A673 (cell line): Measurements from ENCODE around the gene LTA. TPM values are rescaled to one million over a fixed set of nuclear protein-coding genes. Genes with fewer than 3 reads are reported as not detected.

Experiments used
- BruUV-seq: library from RNA; stranded (reverse); fragments of 400-500 nt; replicated peaks from 2 replicates; lab custom pipeline; 2021; lab: Mats Ljungman, UMichigan
- CTCF ChIA-PET: fragments of 300-600 bp; sonication (Branson Sonifier 250); formaldehyde crosslinking; loops from one replicate; lab custom pipeline; 2022; ENCODE audit warnings: antibody characterized with exemption; lab: Charles Lee
- POLR2A ChIA-PET: fragments of 300-600 bp; sonication (Branson Sonifier 250); formaldehyde crosslinking; loops from one replicate; lab custom pipeline; 2022; ENCODE audit warnings: antibody characterized with exemption; ENCODE audit not compliant: low non-redundant PET; lab: Charles Lee
- DNase-seq: peaks from one replicate; pipeline ENCODE4 v3.0.0-alpha.2; 2015; ENCODE audit warnings: low spot score
- H3K27ac ChIP-seq: fragments of 200-600 bp; sonication (generic); 2 replicates; pipeline ENCODE4 v1.5.1; 2016; ENCODE audit warnings: mixed run types, low read depth, mild to moderate bottlenecking, mixed read lengths, antibody characterized with exemption, low read length; ENCODE audit not compliant: poor library complexity, severe bottlenecking
- H3K27me3 ChIP-seq: fragments of 200-600 bp; sonication (generic); replicated peaks from 2 replicates; pipeline ENCODE4 v1.6.1; 2017; ENCODE audit warnings: mixed run types, low read depth, mild to moderate bottlenecking, mixed read lengths, antibody characterized with exemption, low read length; ENCODE audit not compliant: insufficient read depth, poor library complexity
- H3K36me3 ChIP-seq: fragments of 200-600 bp; sonication (generic); 2 replicates; pipeline ENCODE4 v1.6.1; 2016; ENCODE audit warnings: mixed run types, mild to moderate bottlenecking, mixed read lengths, antibody characterized with exemption, low read length; ENCODE audit not compliant: insufficient read depth, poor library complexity, severe bottlenecking
- H3K4me1 ChIP-seq: fragments of 200-600 bp; sonication (generic); 2 replicates; pipeline ENCODE4 v1.6.1; 2017; ENCODE audit warnings: mixed run types, mild to moderate bottlenecking, mixed read lengths, antibody characterized with exemption, low read length; ENCODE audit not compliant: insufficient read depth, poor library complexity, severe bottlenecking
- H3K4me3 ChIP-seq: fragments of 200-600 bp; sonication (generic); 2 replicates; pipeline ENCODE4 v1.5.1; 2016; ENCODE audit warnings: low read depth, mixed run types, mild to moderate bottlenecking, mixed read lengths, low read length; ENCODE audit not compliant: poor library complexity, severe bottlenecking
- H3K9me3 ChIP-seq: fragments of 200-600 bp; sonication (generic); 2 replicates; pipeline ENCODE4 v1.6.1; 2016; ENCODE audit warnings: mixed run types, low read depth, mild to moderate bottlenecking, mixed read lengths, antibody characterized with exemption, low read length; ENCODE audit not compliant: poor library complexity, severe bottlenecking
- EZH2 ChIP-seq: fragments of 200-600 bp; sonication (generic); IDR thresholded peaks from 2 replicates; pipeline ENCODE4 v1.6.1; 2017; ENCODE audit warnings: borderline replicate concordance, low read depth, mild to moderate bottlenecking, mixed read lengths, antibody characterized with exemption, low read length; ENCODE audit not compliant: poor library complexity, severe bottlenecking
- intact Hi-C: fragments of 100-400 bp; cut with micrococcal nuclease; formaldehyde crosslinking; loops from one replicate; pipeline ENCODE4 v1.10.0; 2022; ENCODE audit not compliant: unreplicated experiment
- total RNA-seq: library from RNA; stranded (reverse); gene quantifications from 2 replicates; pipeline ENCODE4 v1.2.3, GENCODE V29; 2021
- TF ChIP-seq, protein P1 (sequence below): fragments of 300-800, 200-600 bp; sonication (generic); conservative IDR thresholded peaks from 2 replicates; pipeline ENCODE4 v1.5.1; 2017; ENCODE audit warnings: low read depth, mild to moderate bottlenecking, antibody characterized with exemption, low read length, moderate library complexity, mixed read lengths

Gene LTA
- total RNA-seq, 1 experiment from 2014 or later, result not detected

DNA sequence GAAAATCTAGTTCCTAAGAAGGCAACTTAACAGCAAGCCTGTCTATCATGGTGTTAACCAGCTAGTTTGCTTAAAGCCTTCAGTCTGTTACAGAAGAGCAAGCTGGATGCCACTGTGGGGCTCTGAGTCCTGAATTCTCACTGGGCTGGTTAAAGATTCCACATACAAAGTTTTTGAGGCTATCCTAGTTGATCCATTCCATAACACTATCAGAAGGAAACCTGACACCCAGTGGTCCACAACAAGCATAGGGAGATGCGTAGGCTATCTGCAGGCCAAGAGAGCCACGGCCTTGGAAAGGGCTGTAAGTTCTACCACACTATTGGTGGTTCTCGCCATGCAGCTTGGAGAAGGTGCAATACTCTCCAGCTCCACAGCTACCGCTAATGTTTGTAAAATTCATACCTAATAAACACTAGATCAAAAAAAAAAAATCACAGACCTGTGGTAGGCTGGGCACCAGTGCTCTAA, 43.7 kb upstream of the LTA start:
- intact Hi-C loops, result no loop called here
- Histone ChIP-seq H3K27me3 (no peaks in the 10 kb centered on the region), H3K4me1 (no peaks in the 10 kb centered on the region), H3K4me3 (no peak overlapping the region), H3K27ac (no peak overlapping the region), H3K9me3 (no peaks in the 10 kb centered on the region), H3K36me3 (peaks cover 36% of the 10 kb centered on the region)
- TF ChIP-seq EZH2, result no peak
- TF ChIP-seq, protein P1, sequence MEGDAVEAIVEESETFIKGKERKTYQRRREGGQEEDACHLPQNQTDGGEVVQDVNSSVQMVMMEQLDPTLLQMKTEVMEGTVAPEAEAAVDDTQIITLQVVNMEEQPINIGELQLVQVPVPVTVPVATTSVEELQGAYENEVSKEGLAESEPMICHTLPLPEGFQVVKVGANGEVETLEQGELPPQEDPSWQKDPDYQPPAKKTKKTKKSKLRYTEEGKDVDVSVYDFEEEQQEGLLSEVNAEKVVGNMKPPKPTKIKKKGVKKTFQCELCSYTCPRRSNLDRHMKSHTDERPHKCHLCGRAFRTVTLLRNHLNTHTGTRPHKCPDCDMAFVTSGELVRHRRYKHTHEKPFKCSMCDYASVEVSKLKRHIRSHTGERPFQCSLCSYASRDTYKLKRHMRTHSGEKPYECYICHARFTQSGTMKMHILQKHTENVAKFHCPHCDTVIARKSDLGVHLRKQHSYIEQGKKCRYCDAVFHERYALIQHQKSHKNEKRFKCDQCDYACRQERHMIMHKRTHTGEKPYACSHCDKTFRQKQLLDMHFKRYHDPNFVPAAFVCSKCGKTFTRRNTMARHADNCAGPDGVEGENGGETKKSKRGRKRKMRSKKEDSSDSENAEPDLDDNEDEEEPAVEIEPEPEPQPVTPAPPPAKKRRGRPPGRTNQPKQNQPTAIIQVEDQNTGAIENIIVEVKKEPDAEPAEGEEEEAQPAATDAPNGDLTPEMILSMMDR, result no peak
- POLR2A ChIA-PET, result interaction anchor here (0.7 kb wide), 1 partner anchor 19 kb away, joined by 3 read pairs; the partner anchor contains the start of gene NFKBIL1
- DNase-seq, result no peak
- CTCF ChIA-PET, result interaction anchor here (0.7 to 1.1 kb wide), 2 partner anchors 18 to 70 kb away, joined by 3 to 4 read pairs; partner anchors contain the start of gene ATP6V1G2
- no TSS peak for BruUV-seq

DNA sequence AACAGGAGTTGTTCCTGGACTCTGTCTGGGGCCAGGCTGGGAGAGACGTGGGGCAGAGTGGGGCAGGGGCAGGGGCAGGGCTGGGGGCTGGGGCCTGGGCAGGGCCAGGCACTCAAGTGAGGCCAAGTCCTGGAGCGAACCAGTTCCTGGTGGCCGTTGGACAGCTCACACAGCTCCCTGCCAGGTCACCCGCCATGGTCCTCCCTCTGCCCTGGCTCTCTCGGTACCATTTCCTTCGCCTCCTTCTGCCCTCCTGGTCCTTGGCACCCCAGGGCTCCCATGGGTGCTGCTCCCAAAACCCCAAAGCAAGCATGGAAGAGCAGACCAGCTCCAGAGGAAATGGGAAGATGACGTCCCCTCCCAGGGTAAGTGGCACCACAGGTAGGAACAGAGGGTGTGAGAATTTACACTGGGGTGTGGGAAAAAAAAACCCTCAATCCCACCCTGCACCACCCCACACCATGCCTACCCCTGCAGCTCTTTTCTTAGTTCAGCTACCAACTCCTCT, 43.2 kb upstream of the LTA start, which contains the start of gene MCCD1:
TSS of gene MCCD1 (plus strand) at position 142 of the 508 bp plus-strand sequence. CDS start at position 195, 53 bp downstream.
- Histone ChIP-seq H3K27ac (no peak within 1 kb of the TSS), H3K27me3 (no peaks in the 10 kb centered on the region), H3K9me3 (no peaks in the 10 kb centered on the region), H3K4me3 (no peak within 1 kb of the TSS), H3K36me3 (peaks cover 41% of the 10 kb centered on the region), H3K4me1 (no peaks in the 10 kb centered on the region)
- BruUV-seq, result no TSS peak
- DNase-seq, result no peak
- TF ChIP-seq EZH2, result no peak
- TF ChIP-seq, protein P1, result no peak
- POLR2A ChIA-PET, result interaction anchor here (0.7 kb wide), 1 partner anchor 19 kb away, joined by 3 read pairs; the partner anchor contains the start of gene NFKBIL1
- intact Hi-C loops, result no loop called here
- CTCF ChIA-PET, result interaction anchor here (1.1 kb wide), 1 partner anchor 17 kb away, joined by 3 read pairs; the partner anchor contains the start of gene ATP6V1G2

DNA sequence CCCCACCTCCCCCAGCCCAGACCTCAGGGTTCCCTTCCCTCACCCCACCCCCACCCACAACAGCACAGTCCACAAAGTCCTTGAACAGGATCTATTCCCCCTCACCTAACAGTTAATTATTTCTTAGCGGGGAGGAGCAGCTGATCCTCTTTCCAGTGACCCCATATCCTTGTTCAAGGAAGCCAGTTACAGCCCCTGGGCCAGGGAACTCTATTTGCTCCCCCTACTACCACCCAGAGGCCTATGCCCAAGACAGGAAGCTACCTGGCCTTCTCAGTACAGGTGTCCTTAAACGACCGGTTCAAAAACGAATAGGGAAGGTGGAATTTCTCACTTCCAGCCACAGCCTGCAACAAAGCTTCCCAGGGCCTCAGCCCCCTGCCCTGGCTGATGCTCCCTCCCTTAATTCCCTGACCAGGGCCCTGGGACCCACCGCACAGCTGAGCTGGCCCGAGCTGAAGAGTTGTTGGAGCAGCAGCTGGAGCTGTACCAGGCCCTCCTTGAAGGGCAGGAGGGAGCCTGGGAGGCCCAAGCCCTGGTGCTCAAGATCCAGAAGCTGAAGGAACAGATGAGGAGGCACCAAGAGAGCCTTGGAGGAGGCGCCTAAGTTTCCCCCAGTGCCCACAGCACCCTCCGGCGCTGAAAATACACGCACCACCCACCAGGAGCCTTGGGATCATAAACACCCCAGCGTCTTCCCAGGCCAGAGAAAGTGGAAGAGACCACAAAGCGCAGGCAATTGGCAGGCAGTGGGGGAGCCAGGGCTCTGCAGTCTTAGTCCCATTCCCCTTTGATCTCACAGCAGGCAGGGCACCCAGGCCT, 42.5 kb upstream of the LTA start:
- DNase-seq, result no peak
- BruUV-seq, result no TSS peak
- CTCF ChIA-PET, result interaction anchor here (1.1 kb wide), 1 partner anchor 17 kb away, joined by 3 read pairs; the partner anchor contains the start of gene ATP6V1G2
- TF ChIP-seq, protein P1, result no peak
- Histone ChIP-seq H3K4me3 (no peak overlapping the region), H3K4me1 (no peaks in the 10 kb centered on the region), H3K9me3 (no peaks in the 10 kb centered on the region), H3K36me3 (peaks cover 47% of the 10 kb centered on the region), H3K27me3 (no peaks in the 10 kb centered on the region), H3K27ac (no peak overlapping the region)
- intact Hi-C loops, result no loop called here
- POLR2A ChIA-PET, result no interaction called here
